Measurements from ENCODE around the gene ASPSCR1. TPM values are rescaled to one million over a fixed set of nuclear protein-coding genes. Genes with fewer than 3 reads are reported as not detected.
A peak's percentile ranks its signal among the peaks of the same experiment; 100 is the strongest.

ASPSCR1 gene
- total and polyA plus RNA-seq, 9 of the 15 experiments (the other 6 are each of a cell fraction or from before 2014, with no cell fraction given), result 0.90 to 36.9 (median 11.6) TPM

GRCh38 chr17:82055023-82055964, 77.9 kb downstream of the ASPSCR1 start:
- Histone ChIP-seq H3K79me2 (ENCODE audit: control insufficient read depth, insufficient read depth, low read length) (peaks cover 27% of the 10 kb centered on the region), H3K27ac (ENCODE audit: extremely low read depth, low read depth, low read length) (no peak overlapping the region), H3K36me3 (ENCODE audit: control insufficient read depth, insufficient read depth, low read length) (peaks cover 78% of the 10 kb centered on the region; the same call in 2 of the 3 replicates), H3K4me1 (replicated peaks in 1 of 2; ENCODE audit: control insufficient read depth in 2 of 2, insufficient read depth in 2 of 2, low read length in 2 of 2) (peaks cover 6 to 87% of the 10 kb centered on the region in 2 experiments; a peak in 3 of 5 replicates), H3K27me3 (ENCODE audit: control insufficient read depth in 2 of 2, insufficient read depth in 2 of 2, low read length in 2 of 2) (no peaks in the 10 kb centered on the region), H3K4me3 (no peak overlapping the region), H4K20me1 (replicated peaks; ENCODE audit: control insufficient read depth, insufficient read depth, low read length) (peaks cover 11% of the 10 kb centered on the region), H2AFZ (ENCODE audit: low read depth, low read length) (no peak overlapping the region), H3K4me2 (ENCODE audit: insufficient read depth, low read length) (no peak overlapping the region), H3K9ac (ENCODE audit: insufficient read depth in 1 of 2, low read depth in 2 of 2, low read length in 2 of 2) (peak overlapping the region in 1 of 2 experiments; percentile 68; a peak in 2 of 4 replicates), H3K9me3 (replicated peaks; ENCODE audit: control insufficient read depth, insufficient read depth, low read depth, low read length) (no peaks in the 10 kb centered on the region), H3K9me1 (ENCODE audit: control insufficient read depth, insufficient read depth, low read length) (no peaks in the 10 kb centered on the region)
- CTCF ChIA-PET (ENCODE audit: low intra/inter-chr PET ratio), result no interaction called here
- ATAC-seq (no peak), DNase-seq (ENCODE audit: extremely low read depth in 1 of 4, low spot score in 3 of 4) (no peak), FAIRE-seq (no peak)
- BruUV-seq (replicated peaks), result no TSS peak
- TF ChIP-seq POLR2G (IDR thresholded peaks at IDR 0.05; ENCODE audit: low read depth, low read length), result peak; percentile 53; the same call in 1 of the 2 replicates
- 0 out of 2 replicates have a peak, but pooled peaks have one; percentile 23 for TF ChIP-seq SUPT5H (IDR thresholded peaks at IDR 0.05)
- no peak for TF ChIP-seq GTF3C2 (IDR thresholded peaks at IDR 0.05; ENCODE audit: borderline replicate concordance, extremely low read depth, insufficient read length)
- in situ Hi-C loops (cut with MboI), result no loop called here
- POLR2A ChIA-PET, result interaction anchor here (0.7 to 1.7 kb wide), 3 partner anchors 12 to 27 kb away, joined by 3 to 9 read pairs (median 6); no protein-coding TSS in a partner anchor
- WGBS (ENCODE audit: insufficient coverage, low coverage, missing lambda C conversion rate), result 95% methylated on average over 13 of the region's 26 CpGs
- intact Hi-C loops (cut with micrococcal nuclease), result no loop called here

All from K562 (cell line).